Measurements from ENCODE around the gene TCF4. TPM values are rescaled to one million over a fixed set of nuclear protein-coding genes. Genes with fewer than 3 reads are reported as not detected.

Gene TCF4
- total and polyA plus RNA-seq, 8 donors, result 5.1 to 187 (median 39.9) TPM

DNA sequence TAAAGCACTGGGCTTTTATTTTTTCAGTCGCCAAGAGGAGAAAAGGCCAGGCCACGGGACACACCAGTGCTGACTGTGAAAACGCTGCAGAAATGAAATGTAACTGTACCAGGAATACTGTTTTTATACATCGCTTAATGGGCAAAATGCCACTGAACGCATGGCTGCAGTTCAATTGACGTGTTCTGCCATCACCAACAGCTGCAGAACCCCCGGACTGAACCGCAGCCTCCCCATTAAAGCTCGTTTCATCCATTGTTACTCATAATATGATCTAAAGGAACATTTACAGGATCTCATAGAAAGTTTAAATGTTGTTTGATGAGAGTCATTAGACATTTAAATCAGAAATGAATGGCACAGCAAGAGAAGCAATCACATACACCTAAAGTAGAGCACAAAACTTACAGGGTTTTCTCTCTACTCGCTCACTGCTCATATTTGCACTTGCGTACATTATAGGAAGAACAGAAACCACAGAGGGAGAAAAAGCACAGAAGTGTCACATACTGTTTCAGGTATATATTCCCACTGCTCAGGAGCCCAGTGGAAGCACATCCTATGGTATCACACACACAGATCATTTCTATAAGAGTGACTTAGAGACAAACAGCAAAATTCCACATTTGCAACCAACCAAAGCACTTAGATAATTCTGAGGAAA is 35.3 kb downstream of the TCF4 start:
- H3K4me3 ChIP-seq, result no peak overlapping the region
- H3K27me3 ChIP-seq, result no peaks in the 10 kb centered on the region
- WGBS, 5 donors, result 84 to 91% (median 86%) methylated on average over 11 of the region's 11 CpGs
- no peaks in the 10 kb centered on the region for H3K36me3 ChIP-seq
- TF ChIP-seq POLR2A (IDR thresholded peaks at IDR 0.05), result no peak
- no peak for TF ChIP-seq POLR2AphosphoS5 (IDR thresholded peaks at IDR 0.05)
- TF ChIP-seq CTCF (IDR thresholded peaks at IDR 0.05), result no peak
- no peak for TF ChIP-seq EP300 (IDR thresholded peaks at IDR 0.05)
- H3K9me3 ChIP-seq, result no peaks in the 10 kb centered on the region
- peaks cover 0 to 19% (median 3%) of the 10 kb centered on the region in 4 donors for H3K4me1 ChIP-seq
- DNase-seq, result no peak
- intact Hi-C loops (cut with DNase I; ENCODE audit: low total_unique reads), result no loop called here
- no peak overlapping the region for H3K27ac ChIP-seq

DNA sequence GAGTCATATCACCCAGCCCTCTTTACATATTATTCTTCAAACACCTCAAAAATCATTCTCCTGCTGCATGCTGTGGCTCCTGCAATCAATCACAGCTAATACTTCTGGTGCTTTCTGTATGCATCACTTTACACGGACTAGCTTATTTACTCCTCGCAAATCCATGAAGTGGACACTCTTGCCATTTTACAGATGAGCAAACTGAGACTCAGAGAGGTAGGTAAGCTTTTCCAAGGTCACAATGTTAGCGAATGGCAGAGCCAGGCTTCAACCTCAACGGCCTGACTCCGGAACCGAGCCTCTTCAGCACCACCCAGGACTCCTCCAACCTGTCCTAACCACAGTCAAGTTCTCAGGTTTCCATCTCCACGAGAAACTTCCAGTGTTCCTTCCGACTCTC is 36.8 kb downstream of the TCF4 start:
- DNase-seq, result no peak
- no peaks in the 10 kb centered on the region for H3K9me3 ChIP-seq
- no peaks in the 10 kb centered on the region for H3K36me3 ChIP-seq
- no peak overlapping the region for H3K27ac ChIP-seq
- H3K4me1 ChIP-seq, result peaks cover 0 to 30% (median 7%) of the 10 kb centered on the region in 4 donors
- TF ChIP-seq POLR2AphosphoS5 (IDR thresholded peaks at IDR 0.05) (no peak), POLR2A (IDR thresholded peaks at IDR 0.05) (no peak), EP300 (IDR thresholded peaks at IDR 0.05) (no peak), CTCF (IDR thresholded peaks at IDR 0.05) (no peak)
- no peaks in the 10 kb centered on the region for H3K27me3 ChIP-seq
- 92 to 96% (median 93%) methylated on average over 8 of the region's 8 CpGs for WGBS, 5 donors
- no peak overlapping the region for H3K4me3 ChIP-seq
- intact Hi-C loops (cut with DNase I; ENCODE audit: low total_unique reads), result no loop called here

GRCh38 chr18:55550471-55550870 is 37.5 kb downstream of the TCF4 start:
- no peaks in the 10 kb centered on the region for H3K9me3 ChIP-seq
- intact Hi-C loops (cut with DNase I; ENCODE audit: low total_unique reads), result no loop called here
- H3K27me3 ChIP-seq, result no peaks in the 10 kb centered on the region
- no peak for DNase-seq
- H3K27ac ChIP-seq, result no peak overlapping the region
- whole genome bisulfite sequencing, 5 donors, result 62 to 82% (median 80%) methylated on average over 8 of the region's 8 CpGs
- H3K4me3 ChIP-seq, result no peak overlapping the region
- peaks cover 0 to 30% (median 7%) of the 10 kb centered on the region in 4 donors for H3K4me1 ChIP-seq
- TF ChIP-seq POLR2AphosphoS5 (IDR thresholded peaks at IDR 0.05) (no peak), POLR2A (IDR thresholded peaks at IDR 0.05) (no peak), CTCF (IDR thresholded peaks at IDR 0.05) (no peak), EP300 (IDR thresholded peaks at IDR 0.05) (no peak)
- H3K36me3 ChIP-seq, result no peaks in the 10 kb centered on the region

- H3K4me3 ChIP-seq, result no peak overlapping the region
- no peak overlapping the region for H3K27ac ChIP-seq
- H3K4me1 ChIP-seq, result peaks cover 0 to 30% (median 7%) of the 10 kb centered on the region in 4 donors
- intact Hi-C loops (cut with DNase I; ENCODE audit: low total_unique reads), result no loop called here
- WGBS, 5 donors, result 83 to 92% (median 91%) methylated on average over 5 of the region's 5 CpGs
- no peaks in the 10 kb centered on the region for H3K36me3 ChIP-seq
- TF ChIP-seq EP300 (IDR thresholded peaks at IDR 0.05) (no peak), POLR2A (IDR thresholded peaks at IDR 0.05) (no peak), POLR2AphosphoS5 (IDR thresholded peaks at IDR 0.05) (no peak)
- DNase-seq, result no peak
- H3K27me3 ChIP-seq, result no peaks in the 10 kb centered on the region
- no peaks in the 10 kb centered on the region for H3K9me3 ChIP-seq
Observed at GRCh38 chr18:55549474-55550104, 38.4 kb downstream of the TCF4 start.

DNA sequence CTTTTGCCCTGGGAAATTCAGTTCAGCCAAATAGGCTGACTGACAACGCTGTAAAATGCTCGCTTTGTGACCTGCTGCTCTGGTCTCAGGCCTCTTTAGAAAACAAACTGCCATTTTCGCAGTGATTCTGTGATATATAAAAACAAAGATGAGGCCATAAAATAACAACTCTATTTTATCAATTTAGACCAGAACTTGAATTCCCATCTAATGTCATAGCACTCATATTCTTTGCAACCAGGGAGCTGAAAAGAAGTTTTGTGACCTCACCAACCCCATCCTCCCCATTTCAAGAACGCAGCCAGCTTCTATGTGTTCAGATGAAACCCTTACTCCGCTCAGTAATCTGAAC is 40.3 kb downstream of the TCF4 start:
- 74 to 85% (median 81%) methylated on average over 5 of the region's 5 CpGs for WGBS, 5 donors
- H3K9me3 ChIP-seq, result no peaks in the 10 kb centered on the region
- H3K36me3 ChIP-seq, result no peaks in the 10 kb centered on the region
- H3K4me3 ChIP-seq, result no peak overlapping the region
- H3K27ac ChIP-seq, result no peak overlapping the region
- intact Hi-C loops (cut with DNase I; ENCODE audit: low total_unique reads), result no loop called here
- no peaks in the 10 kb centered on the region for H3K27me3 ChIP-seq
- no peak for TF ChIP-seq POLR2AphosphoS5 (IDR thresholded peaks at IDR 0.05)
- no peak for TF ChIP-seq EP300 (IDR thresholded peaks at IDR 0.05)
- no peak for TF ChIP-seq CTCF (IDR thresholded peaks at IDR 0.05)
- TF ChIP-seq POLR2A (IDR thresholded peaks at IDR 0.05), result no peak
- no peak for DNase-seq
- H3K4me1 ChIP-seq, result peaks cover 0 to 30% (median 7%) of the 10 kb centered on the region in 4 donors

Measured in stomach (tissue), 9 donors.